H1 (cell line): ENCODE measurements around the gene PPWD1. TPM values are rescaled to one million over a fixed set of nuclear protein-coding genes. Genes with fewer than 3 reads are reported as not detected.

Experiments
- ATF3 ChIP-seq: IDR thresholded peaks from 2 replicates; pipeline ENCODE4 v1.6.1; 2011; ENCODE audit warnings: low read depth, mild to moderate bottlenecking, low read length; ENCODE audit not compliant: insufficient read depth
- BRCA1 ChIP-seq: IDR thresholded peaks from 2 replicates; pipeline ENCODE4 v1.6.1; 2012; ENCODE audit warnings: low read depth, low read length, improper control_type of control experiment
- CBX8 ChIP-seq: fragments of 300-800, 300-1000 bp; sonication (generic); IDR thresholded peaks from 2 replicates; pipeline ENCODE4 v1.7.1; 2016; ENCODE audit warnings: low read depth, low read length, borderline replicate concordance
- E2F6 ChIP-seq: IDR thresholded peaks from 2 replicates; pipeline ENCODE4 v1.6.1; 2012; ENCODE audit warnings: inconsistent platforms
- EGR1 ChIP-seq: IDR thresholded peaks from 2 replicates; pipeline ENCODE4 v1.6.1; 2011; ENCODE audit warnings: low read depth, low read length, borderline replicate concordance
- FOSL1 ChIP-seq: IDR thresholded peaks from 2 replicates; pipeline ENCODE4 v1.6.1; 2011; ENCODE audit warnings: mild to moderate bottlenecking, low read depth, low read length, moderate library complexity; ENCODE audit not compliant: insufficient read depth
- JUND ChIP-seq: IDR thresholded peaks from 2 replicates; pipeline ENCODE4 v1.6.1; 2011; ENCODE audit warnings: mild to moderate bottlenecking, improper control_type of control experiment, low read length
- KDM1A ChIP-seq: fragments of 200-600, 300-600 bp; sonication (generic); IDR thresholded peaks from 2 replicates; pipeline ENCODE4 v1.7.1; 2016; ENCODE audit warnings: mild to moderate bottlenecking, low read length, borderline replicate concordance
- KDM4A ChIP-seq: IDR thresholded peaks from one replicate; pipeline ENCODE4 v1.7.1; 2012; ENCODE audit warnings: low read depth, mild to moderate bottlenecking, moderate library complexity, low read length, inconsistent platforms; ENCODE audit not compliant: severe bottlenecking
- NRF1 ChIP-seq: IDR thresholded peaks from 2 replicates; pipeline ENCODE4 v1.6.1; 2011; ENCODE audit warnings: mild to moderate bottlenecking, low read depth, low read length, improper control_type of control experiment
- PHF8 ChIP-seq: fragments of 200-600 bp; sonication (generic); conservative IDR thresholded peaks from 2 replicates; pipeline ENCODE4 v1.7.1; 2012; ENCODE audit warnings: low read depth, mild to moderate bottlenecking, inconsistent platforms, low read length, moderate library complexity
- POLR2AphosphoS5 ChIP-seq: IDR thresholded peaks from 2 replicates; pipeline ENCODE4 v1.6.1; 2011; ENCODE audit warnings: low read depth, low read length
- RAD21 ChIP-seq, 2 experiments: IDR thresholded peaks in 1 of 2; conservative IDR thresholded peaks in 1 of 2; 2 replicates each; pipeline ENCODE4 v1.6.1; 2011; ENCODE audit warnings: low read depth in 2 of 2, low read length in 2 of 2, improper control_type of control experiment in 1 of 2, inconsistent platforms in 1 of 2, mild to moderate bottlenecking in 1 of 2, moderate library complexity in 1 of 2
- SIN3A ChIP-seq, 2 experiments: IDR thresholded peaks in 1 of 2; conservative IDR thresholded peaks in 1 of 2; 2 replicates each; pipeline ENCODE4 v1.6.1; 2011 to 2012; ENCODE audit warnings: low read length in 2 of 2, improper control_type of control experiment in 1 of 2, low read depth in 1 of 2, mild to moderate bottlenecking in 1 of 2
- SP1 ChIP-seq: IDR thresholded peaks from 2 replicates; pipeline ENCODE4 v1.6.1; 2011; ENCODE audit warnings: low read depth, low read length
- SRF ChIP-seq: IDR thresholded peaks from 2 replicates; pipeline ENCODE4 v1.6.1; 2011; ENCODE audit warnings: mild to moderate bottlenecking, low read depth, low read length, moderate library complexity
- TAF7 ChIP-seq: optimal IDR thresholded peaks from 2 replicates; pipeline ENCODE3; 2011; ENCODE audit warnings: low read depth, mild to moderate bottlenecking, inconsistent platforms, low read length, moderate library complexity, borderline replicate concordance
- TBP ChIP-seq: IDR thresholded peaks from 2 replicates; pipeline ENCODE4 v1.6.1; 2011; ENCODE audit warnings: low read depth, low read length, improper control_type of control experiment
- USF2 ChIP-seq: IDR thresholded peaks from 2 replicates; pipeline ENCODE4 v1.6.1; 2011; ENCODE audit warnings: low read length, improper control_type of control experiment
- YY1 ChIP-seq: IDR thresholded peaks from 2 replicates; pipeline ENCODE4 v1.6.1; 2011; ENCODE audit warnings: low read depth, mild to moderate bottlenecking, low read length
- polyA plus RNA-seq, 7 experiments: library from polyadenylated mRNA; depleted of rRNA in 3 of 7; stranded (reverse) in 5 of 7; unstranded in 2 of 7; fragments of >200 nt in 5 of 7; fragments of 200-250 nt in 2 of 7; gene quantifications; 1 replicate in 5 of 7; 2 replicates in 1 of 7; 4 replicates in 1 of 7; pipeline versions ENCODE4 v1.2.1 to v1.2.3, GENCODE V29; 2011 to 2013; ENCODE audit warnings: missing spikeins in 2 of 7, mixed read lengths in 2 of 7
- total RNA-seq: library from RNA; stranded (reverse); fragmentation: NEBNext Ultra II Directional; extraction: Animal tissue kit (Norgen Biotek cat#: 25700); gene quantifications from 2 replicates; pipeline ENCODE4 v1.2.1, GENCODE V29; 2021

PPWD1 gene
- total and polyA plus RNA-seq, 2 of the 8 experiments (the other 6 are each of a cell fraction or from before 2014, with no cell fraction given): 5.0 to 35.7 TPM

GRCh38 chr5:65562731-65563701 lies at the start of gene PPWD1, which contains the start of gene CENPK (continued):
- TF ChIP-seq SIN3A (conservative IDR thresholded peaks at IDR 0.05 in 1 of 2, IDR thresholded peaks at IDR 0.05 in 1 of 2; ENCODE audit: low read depth in 1 of 2, low read length in 2 of 2) (peak in 1 of 2 experiments; percentile 77; a peak in 2 of 4 replicates), KDM1A (0 out of 2 replicates have a peak, but pooled peaks have one; percentile 27), KDM4A (peak; percentile 94), BRCA1 (no peak; the same call in 1 of the 2 replicates), POLR2AphosphoS5 (peak; percentile 85), CBX8 (no peak), SP1 (peak; percentile 94), SRF (peak; percentile 81), TBP (peak; percentile 91), E2F6 (peak; percentile 97), PHF8 (peak; percentile 97), RAD21 (IDR thresholded peaks at IDR 0.05 in 1 of 2, conservative IDR thresholded peaks at IDR 0.05 in 1 of 2; ENCODE audit: low read depth in 2 of 2, low read length in 2 of 2) (no peak), YY1 (peak; percentile 99), EGR1 (no peak), USF2 (no peak), JUND (0 out of 2 replicates have a peak, but pooled peaks have one; percentile 10), FOSL1 (no peak), NRF1 (peak; percentile 46), ATF3 (peak; percentile 84), TAF7 (peak; percentile 87)
